A549 (cell line): ENCODE results near the gene PRDM2.

Experiments
- BHLHE40 ChIP-seq: IDR thresholded peaks from 2 replicates; pipeline ENCODE4 v1.6.1; 2012; ENCODE audit warnings: low read depth, low read length, inconsistent platforms
- KDM1A ChIP-seq: fragments of 200-600 bp; sonication (generic); IDR thresholded peaks from 2 replicates; pipeline ENCODE4 v1.6.1; 2016; ENCODE audit warnings: low read depth, mild to moderate bottlenecking
- TF ChIP-seq, protein P1 (sequence below): fragments of >200 bp; sonication (Bioruptor Twin); formaldehyde crosslinking; IDR thresholded peaks from 3 replicates; pipeline ENCODE4 v1.5.1; 2016
- TF ChIP-seq, protein P2 (sequence below): fragments of 200-600 bp; sonication (generic); IDR thresholded peaks from 2 replicates; pipeline ENCODE4 v1.6.1; 2016; ENCODE audit warnings: antibody characterized with exemption, mild to moderate bottlenecking, moderate library complexity

DNA sequence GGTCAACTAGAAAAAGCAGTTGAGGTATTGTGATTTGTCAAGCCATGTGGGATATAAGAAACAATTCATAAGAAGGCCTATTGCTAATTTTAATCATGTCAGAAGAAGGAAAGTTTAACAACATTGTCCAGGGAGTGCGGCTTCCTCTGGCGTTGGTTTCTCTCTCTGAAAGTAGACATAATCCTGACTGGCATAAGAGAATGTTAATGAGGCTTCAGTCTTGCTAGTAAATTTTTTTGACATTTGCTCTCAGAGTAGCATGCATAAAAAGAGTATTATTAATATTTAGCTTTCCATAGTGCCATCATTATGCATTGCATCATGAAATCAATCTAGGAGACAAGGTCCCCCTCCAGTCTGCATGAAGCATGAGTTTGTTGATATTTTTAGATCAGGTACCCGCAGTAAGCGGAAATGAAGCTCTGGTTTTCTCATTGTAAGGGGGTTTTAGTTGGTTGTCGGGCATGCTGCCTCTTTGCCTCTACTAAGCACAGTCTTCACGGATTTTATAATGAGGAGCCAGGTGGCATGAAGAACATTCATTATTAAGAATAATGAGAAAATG is 12.8 kb upstream of the PRDM2 start:
- TF ChIP-seq, protein P1, sequence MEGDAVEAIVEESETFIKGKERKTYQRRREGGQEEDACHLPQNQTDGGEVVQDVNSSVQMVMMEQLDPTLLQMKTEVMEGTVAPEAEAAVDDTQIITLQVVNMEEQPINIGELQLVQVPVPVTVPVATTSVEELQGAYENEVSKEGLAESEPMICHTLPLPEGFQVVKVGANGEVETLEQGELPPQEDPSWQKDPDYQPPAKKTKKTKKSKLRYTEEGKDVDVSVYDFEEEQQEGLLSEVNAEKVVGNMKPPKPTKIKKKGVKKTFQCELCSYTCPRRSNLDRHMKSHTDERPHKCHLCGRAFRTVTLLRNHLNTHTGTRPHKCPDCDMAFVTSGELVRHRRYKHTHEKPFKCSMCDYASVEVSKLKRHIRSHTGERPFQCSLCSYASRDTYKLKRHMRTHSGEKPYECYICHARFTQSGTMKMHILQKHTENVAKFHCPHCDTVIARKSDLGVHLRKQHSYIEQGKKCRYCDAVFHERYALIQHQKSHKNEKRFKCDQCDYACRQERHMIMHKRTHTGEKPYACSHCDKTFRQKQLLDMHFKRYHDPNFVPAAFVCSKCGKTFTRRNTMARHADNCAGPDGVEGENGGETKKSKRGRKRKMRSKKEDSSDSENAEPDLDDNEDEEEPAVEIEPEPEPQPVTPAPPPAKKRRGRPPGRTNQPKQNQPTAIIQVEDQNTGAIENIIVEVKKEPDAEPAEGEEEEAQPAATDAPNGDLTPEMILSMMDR = no peak
- TF ChIP-seq, protein P2, sequence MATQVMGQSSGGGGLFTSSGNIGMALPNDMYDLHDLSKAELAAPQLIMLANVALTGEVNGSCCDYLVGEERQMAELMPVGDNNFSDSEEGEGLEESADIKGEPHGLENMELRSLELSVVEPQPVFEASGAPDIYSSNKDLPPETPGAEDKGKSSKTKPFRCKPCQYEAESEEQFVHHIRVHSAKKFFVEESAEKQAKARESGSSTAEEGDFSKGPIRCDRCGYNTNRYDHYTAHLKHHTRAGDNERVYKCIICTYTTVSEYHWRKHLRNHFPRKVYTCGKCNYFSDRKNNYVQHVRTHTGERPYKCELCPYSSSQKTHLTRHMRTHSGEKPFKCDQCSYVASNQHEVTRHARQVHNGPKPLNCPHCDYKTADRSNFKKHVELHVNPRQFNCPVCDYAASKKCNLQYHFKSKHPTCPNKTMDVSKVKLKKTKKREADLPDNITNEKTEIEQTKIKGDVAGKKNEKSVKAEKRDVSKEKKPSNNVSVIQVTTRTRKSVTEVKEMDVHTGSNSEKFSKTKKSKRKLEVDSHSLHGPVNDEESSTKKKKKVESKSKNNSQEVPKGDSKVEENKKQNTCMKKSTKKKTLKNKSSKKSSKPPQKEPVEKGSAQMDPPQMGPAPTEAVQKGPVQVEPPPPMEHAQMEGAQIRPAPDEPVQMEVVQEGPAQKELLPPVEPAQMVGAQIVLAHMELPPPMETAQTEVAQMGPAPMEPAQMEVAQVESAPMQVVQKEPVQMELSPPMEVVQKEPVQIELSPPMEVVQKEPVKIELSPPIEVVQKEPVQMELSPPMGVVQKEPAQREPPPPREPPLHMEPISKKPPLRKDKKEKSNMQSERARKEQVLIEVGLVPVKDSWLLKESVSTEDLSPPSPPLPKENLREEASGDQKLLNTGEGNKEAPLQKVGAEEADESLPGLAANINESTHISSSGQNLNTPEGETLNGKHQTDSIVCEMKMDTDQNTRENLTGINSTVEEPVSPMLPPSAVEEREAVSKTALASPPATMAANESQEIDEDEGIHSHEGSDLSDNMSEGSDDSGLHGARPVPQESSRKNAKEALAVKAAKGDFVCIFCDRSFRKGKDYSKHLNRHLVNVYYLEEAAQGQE = no peak
- no peak for TF ChIP-seq BHLHE40
- TF ChIP-seq KDM1A = no peak
